GM12872 (cell line): ENCODE data around the gene TMOD1.

Experiments used
- TF ChIP-seq, protein P1 (sequence below): IDR thresholded peaks from 3 replicates; pipeline ENCODE4 v1.5.1; 2011; ENCODE audit warnings: low read depth, mild to moderate bottlenecking, low read length, moderate library complexity; ENCODE audit not compliant: insufficient read depth

Gene TMOD1

DNA sequence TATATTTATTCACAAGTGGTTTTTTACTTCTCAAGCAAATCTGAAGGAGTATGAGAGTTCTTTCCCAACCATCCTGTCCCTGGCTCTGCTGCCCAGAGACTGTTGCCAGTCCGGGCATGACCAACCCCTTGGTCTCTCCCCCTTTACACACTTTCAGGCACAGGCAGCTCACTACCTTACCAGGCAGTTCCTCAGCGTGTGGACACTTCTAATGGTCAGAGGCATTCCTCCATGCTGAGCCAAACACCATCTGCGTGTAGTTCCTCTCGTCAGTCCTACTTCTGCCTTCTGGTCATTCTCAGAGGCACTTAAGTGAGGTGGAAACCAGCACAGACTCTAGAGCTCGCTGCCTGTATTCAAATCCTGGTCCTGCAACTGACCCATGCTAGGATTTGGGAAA is 75.6 kb downstream of the TMOD1 start:
- TF ChIP-seq, protein P1, sequence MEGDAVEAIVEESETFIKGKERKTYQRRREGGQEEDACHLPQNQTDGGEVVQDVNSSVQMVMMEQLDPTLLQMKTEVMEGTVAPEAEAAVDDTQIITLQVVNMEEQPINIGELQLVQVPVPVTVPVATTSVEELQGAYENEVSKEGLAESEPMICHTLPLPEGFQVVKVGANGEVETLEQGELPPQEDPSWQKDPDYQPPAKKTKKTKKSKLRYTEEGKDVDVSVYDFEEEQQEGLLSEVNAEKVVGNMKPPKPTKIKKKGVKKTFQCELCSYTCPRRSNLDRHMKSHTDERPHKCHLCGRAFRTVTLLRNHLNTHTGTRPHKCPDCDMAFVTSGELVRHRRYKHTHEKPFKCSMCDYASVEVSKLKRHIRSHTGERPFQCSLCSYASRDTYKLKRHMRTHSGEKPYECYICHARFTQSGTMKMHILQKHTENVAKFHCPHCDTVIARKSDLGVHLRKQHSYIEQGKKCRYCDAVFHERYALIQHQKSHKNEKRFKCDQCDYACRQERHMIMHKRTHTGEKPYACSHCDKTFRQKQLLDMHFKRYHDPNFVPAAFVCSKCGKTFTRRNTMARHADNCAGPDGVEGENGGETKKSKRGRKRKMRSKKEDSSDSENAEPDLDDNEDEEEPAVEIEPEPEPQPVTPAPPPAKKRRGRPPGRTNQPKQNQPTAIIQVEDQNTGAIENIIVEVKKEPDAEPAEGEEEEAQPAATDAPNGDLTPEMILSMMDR, result no peak

DNA sequence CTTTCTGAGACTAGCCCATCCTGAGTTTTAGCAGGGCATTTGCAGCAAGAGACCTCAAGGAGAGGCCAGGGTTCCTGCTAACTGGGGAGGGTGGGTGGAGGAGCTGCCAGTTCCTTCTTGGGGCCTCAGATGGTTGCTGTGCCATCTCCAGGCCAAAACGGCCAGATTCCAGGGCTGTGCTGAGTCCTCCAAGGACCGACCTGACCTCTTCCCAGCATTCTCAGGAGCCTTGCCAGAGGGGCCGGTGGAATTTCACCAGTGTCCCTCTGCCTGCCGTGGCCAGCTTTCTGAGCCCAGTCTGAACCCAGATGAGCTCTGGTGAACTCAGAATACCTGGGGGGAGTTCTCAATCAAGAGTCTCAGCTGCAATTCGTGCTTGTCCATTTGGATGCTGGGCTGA is 77.4 kb downstream of the TMOD1 start:
- TF ChIP-seq, protein P1, result no peak

DNA sequence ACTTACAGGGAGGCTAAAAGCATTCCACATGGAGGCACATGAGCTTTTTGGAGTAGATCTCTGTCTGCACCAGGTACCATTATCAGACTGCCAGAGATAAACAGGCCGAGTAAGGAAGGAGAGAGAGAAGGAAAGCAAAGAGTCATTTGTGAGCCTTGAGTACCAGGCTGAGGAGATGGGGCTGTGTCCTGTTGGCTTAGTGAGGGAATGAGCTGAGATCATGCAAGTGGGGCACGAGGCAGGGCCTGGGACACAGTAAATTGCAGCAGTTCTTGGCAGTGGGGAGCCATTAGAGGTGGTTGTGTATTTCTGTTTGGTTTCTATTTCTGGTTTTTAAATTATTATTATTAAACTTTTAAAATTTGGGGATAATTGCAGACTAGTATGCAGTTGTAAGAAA is 78.4 kb downstream of the TMOD1 start:
- TF ChIP-seq, protein P1, result no peak

DNA sequence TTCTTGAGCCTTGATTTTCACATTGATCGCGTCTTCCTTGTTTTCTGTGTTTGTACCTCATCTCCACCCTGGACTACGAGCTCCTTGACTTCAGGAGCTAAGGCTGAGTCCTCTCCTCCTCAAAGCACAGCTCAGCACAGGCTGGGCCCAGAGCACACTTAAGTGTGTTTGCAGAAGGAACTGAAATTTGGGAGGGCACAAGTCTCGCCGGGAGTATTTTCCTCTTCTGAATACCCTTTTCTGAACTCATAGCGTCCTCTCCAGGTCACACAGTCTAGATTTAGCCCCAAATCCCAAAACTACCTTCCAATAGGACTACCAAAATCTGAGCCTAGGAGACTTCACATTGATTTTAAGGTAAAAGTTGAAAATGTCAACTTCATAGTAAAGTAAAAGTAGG is 90.1 kb downstream of the TMOD1 start:
- TF ChIP-seq, protein P1, result no peak

DNA sequence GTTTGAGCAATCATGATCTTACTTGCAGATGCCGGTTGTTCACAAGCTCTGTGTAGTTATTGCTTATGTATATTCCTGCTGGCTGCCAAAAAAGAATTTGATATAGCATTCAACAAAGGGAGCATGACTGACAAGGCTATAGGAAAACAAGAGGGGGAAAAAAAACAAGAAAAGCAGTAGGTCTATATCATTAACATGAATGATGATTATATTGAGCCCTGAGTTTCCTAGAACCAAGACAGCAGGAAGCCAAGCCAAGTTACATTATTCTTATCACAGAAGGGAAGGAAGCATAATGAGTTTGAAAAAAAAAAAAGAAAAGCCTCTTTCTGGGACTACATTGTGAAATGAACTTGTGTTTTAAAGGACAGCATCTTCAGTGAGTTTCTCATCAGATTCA is 90.7 kb downstream of the TMOD1 start:
- TF ChIP-seq, protein P1, result no peak

DNA sequence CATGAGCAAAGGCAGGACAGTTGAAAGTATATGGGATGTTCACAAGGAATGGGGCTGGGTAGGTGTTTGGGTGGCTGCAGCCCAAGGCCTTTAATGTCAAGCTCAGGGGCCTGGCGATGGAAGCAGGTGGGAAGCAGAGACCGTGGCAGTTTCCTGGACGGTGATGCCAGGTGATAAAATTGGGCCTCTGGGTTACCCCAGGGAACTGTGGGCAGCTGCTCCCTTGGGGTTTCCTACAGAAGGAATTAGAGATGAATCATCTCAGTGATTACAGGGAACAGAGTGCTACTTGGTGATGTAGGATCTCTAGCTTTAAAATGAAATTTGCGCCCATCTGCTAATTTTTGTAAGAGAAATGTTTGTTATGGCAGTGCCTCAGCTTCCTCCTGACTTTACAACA is 92.5 kb downstream of the TMOD1 start:
- TF ChIP-seq, protein P1, result no peak

DNA sequence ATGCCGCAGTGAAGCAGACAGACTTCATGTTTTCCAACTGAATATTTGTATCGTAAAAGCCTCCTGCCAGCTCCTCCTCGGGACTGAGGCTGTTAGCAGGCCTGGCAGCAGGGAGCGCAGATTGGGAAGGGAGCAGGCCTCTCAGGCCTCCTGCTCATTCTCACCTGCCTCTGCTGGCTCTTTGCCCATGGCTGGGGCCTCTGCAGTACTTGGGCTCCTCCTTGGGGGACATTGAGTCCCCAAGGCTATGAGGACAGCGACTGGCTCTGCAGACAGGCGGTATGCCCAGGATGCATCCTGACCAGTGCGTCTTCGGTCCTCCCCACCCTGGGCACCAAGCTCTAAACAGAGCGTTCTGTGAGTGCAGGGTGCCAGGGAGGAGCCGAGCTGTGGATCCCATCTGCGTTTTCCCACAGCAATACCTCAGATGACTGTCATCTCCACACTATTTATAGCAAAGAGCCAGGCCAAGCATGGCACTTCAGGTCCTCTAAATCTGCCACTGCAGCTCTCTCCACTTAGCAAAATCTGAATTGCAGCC is 93.0 kb downstream of the TMOD1 start:
- TF ChIP-seq, protein P1, result no peak
